ENCODE data around the gene NCLN.
A peak's percentile ranks its signal among the peaks of the same experiment; 100 is the strongest.

Gene NCLN

GRCh38 chr19:3225677-3226093, 40.0 kb downstream of the NCLN start:
- peaks cover 8% of the 10 kb centered on the region for H3K4me1 ChIP-seq (ENCODE audit: insufficient read depth, insufficient read length)
- peaks cover 11% of the 10 kb centered on the region for H3K27me3 ChIP-seq (ENCODE audit: insufficient read depth, insufficient read length)
- peak overlapping the region; percentile 21 for H3K4me3 ChIP-seq (ENCODE audit: insufficient read length, low read depth)
- no peaks in the 10 kb centered on the region for H3K9me3 ChIP-seq (ENCODE audit: insufficient read depth, low read length)
- no peaks in the 10 kb centered on the region for H3K36me3 ChIP-seq (ENCODE audit: insufficient read depth, insufficient read length, low read length)
- peak overlapping the region; percentile 67 for H3K9ac ChIP-seq (ENCODE audit: insufficient read length, low read depth)
- no peak for DNase-seq (ENCODE audit: low read depth, low spot score)
- TF ChIP-seq SUZ12 (IDR thresholded peaks at IDR 0.05; ENCODE audit: extremely low read depth, insufficient read depth, insufficient read length) (no peak), ZNF274 (IDR thresholded peaks at IDR 0.05; ENCODE audit: low read depth, low read length) (no peak), YY1 (IDR thresholded peaks at IDR 0.05; ENCODE audit: insufficient read depth, insufficient read length) (no peak)

- TF ChIP-seq ZNF274 (IDR thresholded peaks at IDR 0.05; ENCODE audit: low read depth, low read length) (no peak), SUZ12 (IDR thresholded peaks at IDR 0.05; ENCODE audit: extremely low read depth, insufficient read depth, insufficient read length) (no peak), YY1 (IDR thresholded peaks at IDR 0.05; ENCODE audit: insufficient read depth, insufficient read length) (no peak)
These were observed 41.4 kb downstream of the NCLN start for GRCh38 chr19:3227054-3227626.

GRCh38 chr19:3229346-3229743, 43.6 kb downstream of the NCLN start:
- no peak overlapping the region for H3K4me3 ChIP-seq (ENCODE audit: insufficient read length, low read depth)

More at GRCh38 chr19:3227054-3227626, 41.4 kb downstream of the NCLN start:
- peaks cover 8% of the 10 kb centered on the region for H3K4me1 ChIP-seq (ENCODE audit: insufficient read depth, insufficient read length)
- no peaks in the 10 kb centered on the region for H3K36me3 ChIP-seq (ENCODE audit: insufficient read depth, insufficient read length, low read length)
- no peak overlapping the region for H3K9ac ChIP-seq (ENCODE audit: insufficient read length, low read depth)
- no peak overlapping the region for H3K4me3 ChIP-seq (ENCODE audit: insufficient read length, low read depth)
- H3K27me3 ChIP-seq (ENCODE audit: insufficient read depth, insufficient read length) = peaks cover 17% of the 10 kb centered on the region
- no peak for DNase-seq (ENCODE audit: low read depth, low spot score)
- H3K9me3 ChIP-seq (ENCODE audit: insufficient read depth, low read length) = no peaks in the 10 kb centered on the region

GRCh38 chr19:3229888-3230496, 44.3 kb downstream of the NCLN start:
- Histone ChIP-seq H3K9ac (ENCODE audit: insufficient read length, low read depth) (no peak overlapping the region), H3K27me3 (ENCODE audit: insufficient read depth, insufficient read length) (peaks cover 17% of the 10 kb centered on the region), H3K4me1 (ENCODE audit: insufficient read depth, insufficient read length) (peaks cover 12% of the 10 kb centered on the region), H3K4me3 (ENCODE audit: insufficient read length, low read depth) (no peak overlapping the region), H3K36me3 (ENCODE audit: insufficient read depth, insufficient read length, low read length) (no peaks in the 10 kb centered on the region), H3K9me3 (ENCODE audit: insufficient read depth, low read length) (no peaks in the 10 kb centered on the region)
- TF ChIP-seq YY1 (IDR thresholded peaks at IDR 0.05; ENCODE audit: insufficient read depth, insufficient read length) (no peak), SUZ12 (IDR thresholded peaks at IDR 0.05; ENCODE audit: extremely low read depth, insufficient read depth, insufficient read length) (no peak), ZNF274 (IDR thresholded peaks at IDR 0.05; ENCODE audit: low read depth, low read length) (no peak)
- no peak for DNase-seq (ENCODE audit: low read depth, low spot score)

More at GRCh38 chr19:3229346-3229743, 43.6 kb downstream of the NCLN start:
- Histone ChIP-seq H3K9ac (ENCODE audit: insufficient read length, low read depth) (no peak overlapping the region), H3K9me3 (ENCODE audit: insufficient read depth, low read length) (no peaks in the 10 kb centered on the region), H3K36me3 (ENCODE audit: insufficient read depth, insufficient read length, low read length) (no peaks in the 10 kb centered on the region), H3K4me1 (ENCODE audit: insufficient read depth, insufficient read length) (peaks cover 12% of the 10 kb centered on the region), H3K27me3 (ENCODE audit: insufficient read depth, insufficient read length) (peaks cover 17% of the 10 kb centered on the region)
- TF ChIP-seq ZNF274 (IDR thresholded peaks at IDR 0.05; ENCODE audit: low read depth, low read length) = no peak
- no peak for TF ChIP-seq YY1 (IDR thresholded peaks at IDR 0.05; ENCODE audit: insufficient read depth, insufficient read length)
- TF ChIP-seq SUZ12 (IDR thresholded peaks at IDR 0.05; ENCODE audit: extremely low read depth, insufficient read depth, insufficient read length) = no peak
- no peak for DNase-seq (ENCODE audit: low read depth, low spot score)

GRCh38 chr19:3231288-3231687, 45.6 kb downstream of the NCLN start:
- TF ChIP-seq YY1 (IDR thresholded peaks at IDR 0.05; ENCODE audit: insufficient read depth, insufficient read length) (no peak), SUZ12 (IDR thresholded peaks at IDR 0.05; ENCODE audit: extremely low read depth, insufficient read depth, insufficient read length) (no peak), ZNF274 (IDR thresholded peaks at IDR 0.05; ENCODE audit: low read depth, low read length) (no peak)
- DNase-seq (ENCODE audit: low read depth, low spot score) = no peak
- no peak overlapping the region for H3K4me3 ChIP-seq (ENCODE audit: insufficient read length, low read depth)
- no peaks in the 10 kb centered on the region for H3K36me3 ChIP-seq (ENCODE audit: insufficient read depth, insufficient read length, low read length)
- H3K27me3 ChIP-seq (ENCODE audit: insufficient read depth, insufficient read length) = peaks cover 11% of the 10 kb centered on the region
- peaks cover 9% of the 10 kb centered on the region for H3K4me1 ChIP-seq (ENCODE audit: insufficient read depth, insufficient read length)
- no peaks in the 10 kb centered on the region for H3K9me3 ChIP-seq (ENCODE audit: insufficient read depth, low read length)
- H3K9ac ChIP-seq (ENCODE audit: insufficient read length, low read depth) = no peak overlapping the region

DNA sequence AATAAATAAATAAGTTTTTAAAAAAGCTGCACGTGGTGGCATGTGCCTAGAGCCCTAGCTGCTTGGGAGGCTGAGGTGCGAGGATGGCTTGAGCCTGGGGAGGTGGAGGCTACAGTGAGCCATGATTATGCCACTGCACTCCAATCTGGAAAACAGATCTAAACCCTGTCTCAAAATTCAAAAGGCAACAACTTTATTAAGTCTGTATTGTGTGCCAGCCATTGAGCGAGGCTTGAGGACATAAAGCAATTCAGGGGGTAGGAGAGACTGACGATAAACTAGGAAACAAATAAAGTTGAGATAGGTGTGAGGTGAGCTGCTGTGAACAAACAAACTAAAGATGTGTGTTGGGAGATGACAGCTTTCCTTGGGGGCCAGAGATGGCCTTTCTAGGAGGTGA, 47.4 kb downstream of the NCLN start:
- H3K27me3 ChIP-seq (ENCODE audit: insufficient read depth, insufficient read length) = peaks cover 11% of the 10 kb centered on the region
- DNase-seq (ENCODE audit: low read depth, low spot score) = no peak

DNA sequence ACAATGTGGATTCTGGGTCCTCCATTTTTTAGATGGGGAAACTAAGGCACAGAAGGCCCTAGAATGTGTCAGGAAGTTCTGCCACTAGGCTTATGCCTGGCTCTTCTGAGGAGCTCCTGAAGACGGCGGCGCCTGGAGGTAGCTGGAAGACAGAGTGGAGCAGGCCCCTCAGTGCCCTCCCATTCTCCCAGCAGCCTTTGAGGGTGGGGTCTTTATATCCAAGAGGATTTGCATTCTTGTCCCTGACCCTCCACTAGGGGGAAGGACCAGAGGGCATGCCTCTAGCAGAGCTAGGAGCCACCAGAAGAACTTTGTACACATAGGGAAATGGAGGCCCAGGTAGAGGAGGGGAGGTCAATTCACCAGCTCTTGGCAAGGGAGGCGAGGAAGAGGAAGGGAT, 48.1 kb downstream of the NCLN start:
- peaks cover 5% of the 10 kb centered on the region for H3K4me1 ChIP-seq (ENCODE audit: insufficient read depth, insufficient read length)
- H3K36me3 ChIP-seq (ENCODE audit: insufficient read depth, insufficient read length, low read length) = no peaks in the 10 kb centered on the region
- TF ChIP-seq YY1 (IDR thresholded peaks at IDR 0.05; ENCODE audit: insufficient read depth, insufficient read length) (no peak), ZNF274 (IDR thresholded peaks at IDR 0.05; ENCODE audit: low read depth, low read length) (no peak)
- peaks cover 11% of the 10 kb centered on the region for H3K27me3 ChIP-seq (ENCODE audit: insufficient read depth, insufficient read length)
- H3K4me3 ChIP-seq (ENCODE audit: insufficient read length, low read depth) = no peak overlapping the region
- no peaks in the 10 kb centered on the region for H3K9me3 ChIP-seq (ENCODE audit: insufficient read depth, low read length)
- DNase-seq (ENCODE audit: low read depth, low spot score) = no peak
- H3K9ac ChIP-seq (ENCODE audit: insufficient read length, low read depth) = no peak overlapping the region

More for the DNA sequence above, 47.4 kb downstream of the NCLN start:
- Histone ChIP-seq H3K9ac (ENCODE audit: insufficient read length, low read depth) (no peak overlapping the region), H3K4me3 (ENCODE audit: insufficient read length, low read depth) (no peak overlapping the region), H3K36me3 (ENCODE audit: insufficient read depth, insufficient read length, low read length) (no peaks in the 10 kb centered on the region), H3K4me1 (ENCODE audit: insufficient read depth, insufficient read length) (peaks cover 5% of the 10 kb centered on the region), H3K9me3 (ENCODE audit: insufficient read depth, low read length) (no peaks in the 10 kb centered on the region)
- TF ChIP-seq SUZ12 (IDR thresholded peaks at IDR 0.05; ENCODE audit: extremely low read depth, insufficient read depth, insufficient read length) (no peak), ZNF274 (IDR thresholded peaks at IDR 0.05; ENCODE audit: low read depth, low read length) (no peak), YY1 (IDR thresholded peaks at IDR 0.05; ENCODE audit: insufficient read depth, insufficient read length) (no peak)

Data from NT2/D1 (cell line).